GM04504 (cell line): ENCODE data around the gene SLC2A14.
"Not testable (repeated sequence)": the region's sequence is repeated elsewhere in the genome, so short reads cannot be mapped to it uniquely, and the experiment has no call there.

Experiments
- DNase-seq: peaks from one replicate; pipeline ENCODE4 v3.0.0-alpha.2; 2012; ENCODE audit warnings: low read depth

Gene SLC2A14

GRCh38 chr12:7869137-7869536 is 3.6 kb downstream of the SLC2A14 start:
- DNase-seq, result peak; percentile 46

GRCh38 chr12:7868391-7868790 is 4.3 kb downstream of the SLC2A14 start:
- no peak for DNase-seq

- no peak for DNase-seq
These were observed 8.0 kb downstream of the SLC2A14 start for GRCh38 chr12:7864601-7865150.

- peak; percentile 21 for DNase-seq
These were observed 9.8 kb downstream of the SLC2A14 start for GRCh38 chr12:7862814-7863348.

GRCh38 chr12:7862301-7862700 is 10.4 kb downstream of the SLC2A14 start:
- not testable (repeated sequence) for DNase-seq

GRCh38 chr12:7859552-7859951 is 13.2 kb downstream of the SLC2A14 start:
- peak; percentile 48 for DNase-seq

- no peak for DNase-seq
These were observed 14.7 kb downstream of the SLC2A14 start for GRCh38 chr12:7857971-7858370.

- DNase-seq, result no peak
These were observed 16.2 kb downstream of the SLC2A14 start for GRCh38 chr12:7856516-7856915.

- DNase-seq, result no peak
These were observed 19.2 kb downstream of the SLC2A14 start for GRCh38 chr12:7853557-7853956.

GRCh38 chr12:7851622-7852081 is 21.1 kb downstream of the SLC2A14 start:
- DNase-seq, result not testable (repeated sequence)

- not testable (repeated sequence) for DNase-seq
These were observed 22.6 kb downstream of the SLC2A14 start for GRCh38 chr12:7850099-7850498.

- DNase-seq, result not testable (repeated sequence)
These were observed 24.7 kb downstream of the SLC2A14 start for GRCh38 chr12:7848098-7848422.

GRCh38 chr12:7847226-7848097 is 25.3 kb downstream of the SLC2A14 start:
- not testable (repeated sequence) for DNase-seq

- DNase-seq, result no peak
These were observed 28.6 kb downstream of the SLC2A14 start for GRCh38 chr12:7844116-7844515.

- DNase-seq, result not testable (repeated sequence)
These were observed 29.1 kb downstream of the SLC2A14 start for GRCh38 chr12:7843583-7843982.

GRCh38 chr12:7843149-7843548 is 29.6 kb downstream of the SLC2A14 start:
- DNase-seq, result not testable (repeated sequence)

GRCh38 chr12:7842444-7842843 is 30.3 kb downstream of the SLC2A14 start:
- DNase-seq, result not testable (repeated sequence)

- not testable (repeated sequence) for DNase-seq
These were observed 32.9 kb downstream of the SLC2A14 start for GRCh38 chr12:7839848-7840247.

- DNase-seq, result not testable (repeated sequence)
These were observed 33.5 kb downstream of the SLC2A14 start for GRCh38 chr12:7839226-7839625.

GRCh38 chr12:7837366-7837765 is 35.3 kb downstream of the SLC2A14 start:
- no peak for DNase-seq

- DNase-seq, result no peak
These were observed 36.9 kb downstream of the SLC2A14 start for GRCh38 chr12:7835766-7836165.

GRCh38 chr12:7835116-7835515 is 37.6 kb downstream of the SLC2A14 start:
- no peak for DNase-seq

- DNase-seq, result no peak
These were observed 38.0 kb downstream of the SLC2A14 start for GRCh38 chr12:7834701-7835100.
